K562 (cell line): Measurements from ENCODE around the gene UBALD2. TPM values are rescaled to one million over a fixed set of nuclear protein-coding genes. Genes with fewer than 3 reads are reported as not detected.
A peak's percentile ranks its signal among the peaks of the same experiment; 100 is the strongest.

Experiments used
- EP400 ChIP-seq: fragments of 450-650 bp; IDR thresholded peaks from 2 replicates; pipeline ENCODE4 v1.6.1; 2017; ENCODE audit warnings: antibody characterized with exemption, mild to moderate bottlenecking, moderate library complexity
- KDM1A ChIP-seq, 2 experiments: fragments of 450-650 bp; IDR thresholded peaks; 2 replicates each; pipeline ENCODE4 v1.6.1; 2016; ENCODE audit warnings: mild to moderate bottlenecking in 2 of 2
- RBM25 ChIP-seq: fragments of 200-400 bp; formaldehyde crosslinking; IDR thresholded peaks from 2 replicates; pipeline ENCODE4 v1.6.1; 2018; ENCODE audit warnings: low read length, low read depth, moderate library complexity; ENCODE audit not compliant: severe bottlenecking
- SRF ChIP-seq, 2 experiments: fragments of 250-450, 450-650 bp in 1 of 2; sonication (Bioruptor Pico) in 1 of 2; sonication (generic) in 1 of 2; formaldehyde crosslinking; IDR thresholded peaks; 2 replicates each; pipeline versions ENCODE4 v1.5.0 to v1.5.1; 2020 to 2022; ENCODE audit warnings: mild to moderate bottlenecking in 1 of 2, missing genetic modification reagents in 1 of 2
- ZBTB33 ChIP-seq: sonication (generic); formaldehyde crosslinking; IDR thresholded peaks from 2 replicates; pipeline ENCODE4 v1.8.1; 2023; ENCODE audit warnings: mild to moderate bottlenecking, missing genetic modification reagents
- ZNF280B ChIP-seq: fragments of 250-450 bp; sonication (Bioruptor Pico); IDR thresholded peaks from 2 replicates; pipeline ENCODE4 v1.5.1; 2021; ENCODE audit warnings: mild to moderate bottlenecking
- ZNF740 ChIP-seq, 3 experiments: fragments of 200-800 bp in 1 of 3; sonication (Bioruptor generic) in 1 of 3; sonication (generic) in 1 of 3; formaldehyde crosslinking in 1 of 3; IDR thresholded peaks; 2 replicates each; pipeline versions ENCODE4 v1.6.1 to v1.8.0; 2016 to 2022; ENCODE audit warnings: mild to moderate bottlenecking in 2 of 3, missing compliant biosample characterization in 2 of 3, missing genetic modification characterization in 2 of 3, missing genetic modification reagents in 1 of 3
- polyA plus RNA-seq, 8 experiments: library from polyadenylated mRNA; depleted of rRNA in 4 of 8; stranded (reverse) in 5 of 8; unstranded in 3 of 8; fragments of >200 nt; fragmentation: Nextera tagmentation in 2 of 8; fragmentation: Illumina TruSeq in 1 of 8; extraction: Ambion mirVana in 2 of 8; extraction: Trizol in 1 of 8; gene quantifications; 2 replicates each; pipeline versions ENCODE4 v1.2.1 to v1.2.3, GENCODE V29; 2011 to 2014; ENCODE audit warnings: inconsistent platforms in 1 of 8, missing spikeins in 1 of 8
- total RNA-seq, 7 experiments: library from RNA; depleted of rRNA in 6 of 7; stranded (reverse); fragments of >200 nt in 6 of 7; fragmentation: Illumina TruSeq in 2 of 7; extraction: Trizol in 2 of 7; gene quantifications; 2 replicates each; pipeline versions ENCODE4 v1.2.1 to v1.2.3, GENCODE V29; 2011 to 2021; ENCODE audit warnings: low replicate concordance in 1 of 7

UBALD2 gene
- total and polyA plus RNA-seq, 9 of the 15 experiments (the other 6 are each of a cell fraction or from before 2014, with no cell fraction given) = 2.3 to 94.1 (median 25.3) TPM

- TF ChIP-seq ZNF280B (CRISPR knock-in tag) (no peak), SRF (CRISPR knock-in tag; IDR thresholded peaks at IDR 0.05) (0 out of 4 replicates have a peak, but pooled peaks of 1 of the 2 experiments have one; percentile 10), ZBTB33 (peak; percentile 40; the same call in 1 of the 2 replicates), KDM1A (IDR thresholded peaks at IDR 0.05) (peak; percentile 8 to 66; a peak in 2 of 4 replicates), ZNF740 (CRISPR knock-in tag; IDR thresholded peaks at IDR 0.05) (no peak), ZNF740 (tag; IDR thresholded peaks at IDR 0.05) (0 out of 4 replicates have a peak, but pooled peaks of 1 of the 2 experiments have one; percentile 49), EP400 (peak; percentile 11; the same call in 1 of the 2 replicates), RBM25 (peak; percentile 66)
Observed at GRCh38 chr17:76233588-76234353, 31.4 kb upstream of the UBALD2 start (continued).
